Measurements from ENCODE around the gene SEPTIN2.
"Not testable (repeated sequence)": the region's sequence is repeated elsewhere in the genome, so short reads cannot be mapped to it uniquely, and the experiment has no call there.

The SEPTIN2 gene

DNA sequence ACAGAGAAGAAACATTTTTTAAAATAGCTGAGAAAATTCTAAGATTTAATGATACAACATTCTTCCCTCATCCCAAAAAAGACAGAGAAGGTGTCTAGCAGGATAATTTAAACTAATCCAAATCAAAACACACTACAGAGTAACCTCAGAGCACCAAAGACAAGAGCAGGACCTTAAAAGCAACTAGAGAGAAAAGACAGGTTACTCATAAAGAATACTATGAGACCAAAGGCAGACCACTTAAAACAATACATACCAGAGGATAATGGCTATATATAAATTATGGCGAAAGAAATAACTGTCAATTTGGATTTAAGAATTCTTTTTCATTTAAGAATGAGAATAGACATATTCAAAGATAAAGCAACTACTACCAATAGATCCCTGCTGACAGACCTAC is 40.2 kb upstream of the SEPTIN2 start:
- Histone ChIP-seq H3K4me3 (ENCODE audit: low read length) (no peak overlapping the region), H3K79me2 (ENCODE audit: control insufficient read depth, insufficient read depth, low read length) (peaks cover 40% of the 10 kb centered on the region), H3K9ac (ENCODE audit: low read length) (no peak overlapping the region), H2AK5ac (ENCODE audit: low read length) (no peak overlapping the region), H4K8ac (ENCODE audit: low read depth, low read length) (no peak overlapping the region), H3K56ac (ENCODE audit: low read length) (no peak overlapping the region), H3K27ac (ENCODE audit: low read depth, low read length) (no peak overlapping the region), H3K27me3 (ENCODE audit: insufficient read depth, low read length, poor library complexity) (no peaks in the 10 kb centered on the region), H3K18ac (ENCODE audit: low read length) (no peak overlapping the region), H3K4me2 (ENCODE audit: low read length) (no peak overlapping the region), H2BK15ac (replicated peaks; ENCODE audit: low read depth) (no peak overlapping the region), H3K4ac (ENCODE audit: low read depth, low read length) (no peak overlapping the region), H3K36me3 (ENCODE audit: control insufficient read depth, insufficient read depth, low read length) (no peaks in the 10 kb centered on the region), H4K5ac (ENCODE audit: low read length) (no peak overlapping the region), H3K23ac (ENCODE audit: low read length) (no peak overlapping the region), H2BK5ac (ENCODE audit: low read length) (no peak overlapping the region), H3K79me1 (ENCODE audit: low read length) (peaks cover 19% of the 10 kb centered on the region), H2BK120ac (ENCODE audit: low read depth, low read length) (no peak overlapping the region), H3K4me1 (ENCODE audit: control insufficient read depth, low read depth, low read length) (peaks cover 12% of the 10 kb centered on the region)
- no peak for DNase-seq
- no CpG with 5 or more reads among the region's 1 CpG for WGBS (ENCODE audit: extremely low coverage, insufficient coverage, low lambda C conversion rate)

DNA sequence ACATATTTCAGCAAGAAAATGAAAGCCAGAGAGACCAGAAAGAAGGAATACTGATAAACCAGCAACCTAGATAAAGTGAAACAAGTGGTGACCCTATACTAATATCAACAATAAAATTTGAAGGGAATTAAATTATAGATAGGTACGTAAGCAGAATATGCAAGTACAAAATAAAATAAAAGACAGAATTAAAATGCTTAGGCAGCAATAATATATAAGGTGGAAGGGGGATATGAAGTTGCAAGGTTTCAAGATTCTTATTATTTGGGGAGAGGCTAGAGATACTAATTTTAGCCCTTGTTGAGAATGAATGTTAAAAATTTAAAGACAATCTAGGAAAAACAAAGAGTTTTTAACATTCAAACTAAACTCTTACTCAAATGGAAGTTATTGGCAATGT is 39.8 kb upstream of the SEPTIN2 start:
- Histone ChIP-seq H3K4me2 (ENCODE audit: low read length) (no peak overlapping the region), H3K23ac (ENCODE audit: low read length) (no peak overlapping the region), H2BK15ac (replicated peaks; ENCODE audit: low read depth) (no peak overlapping the region), H3K4me1 (ENCODE audit: control insufficient read depth, low read depth, low read length) (peaks cover 11% of the 10 kb centered on the region), H3K79me1 (ENCODE audit: low read length) (peaks cover 16% of the 10 kb centered on the region), H4K5ac (ENCODE audit: low read length) (no peak overlapping the region), H3K36me3 (ENCODE audit: control insufficient read depth, insufficient read depth, low read length) (no peaks in the 10 kb centered on the region), H3K56ac (ENCODE audit: low read length) (no peak overlapping the region), H2AK5ac (ENCODE audit: low read length) (no peak overlapping the region), H3K79me2 (ENCODE audit: control insufficient read depth, insufficient read depth, low read length) (peaks cover 36% of the 10 kb centered on the region), H2BK120ac (ENCODE audit: low read depth, low read length) (no peak overlapping the region), H3K27ac (ENCODE audit: low read depth, low read length) (no peak overlapping the region), H3K18ac (ENCODE audit: low read length) (no peak overlapping the region), H3K9ac (ENCODE audit: low read length) (no peak overlapping the region), H3K4ac (ENCODE audit: low read depth, low read length) (no peak overlapping the region), H3K4me3 (ENCODE audit: low read length) (no peak overlapping the region), H3K27me3 (ENCODE audit: insufficient read depth, low read length, poor library complexity) (no peaks in the 10 kb centered on the region), H4K8ac (ENCODE audit: low read depth, low read length) (no peak overlapping the region), H2BK5ac (ENCODE audit: low read length) (no peak overlapping the region)
- WGBS (ENCODE audit: extremely low coverage, insufficient coverage, low lambda C conversion rate) = no CpG with 5 or more reads among the region's 1 CpG
- DNase-seq = no peak

DNA sequence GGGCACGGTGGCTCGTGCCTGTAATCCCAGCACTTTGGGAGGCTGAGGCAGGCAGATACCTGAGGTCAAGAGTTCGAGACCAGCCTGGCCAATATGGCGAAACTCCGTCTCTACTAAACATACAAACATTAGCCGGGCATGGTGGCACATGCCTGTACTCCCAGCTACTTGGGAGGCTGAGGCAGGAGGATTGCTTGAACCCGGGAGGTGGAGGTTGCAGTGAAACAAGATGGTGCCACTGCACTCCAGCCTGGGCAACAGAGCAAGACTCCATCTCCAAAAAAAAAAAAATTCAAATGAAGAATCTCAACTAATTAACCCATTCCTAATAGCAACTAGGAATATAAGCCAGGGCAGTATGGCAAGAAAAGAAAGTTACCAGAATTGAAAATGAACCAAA is 37.4 kb upstream of the SEPTIN2 start:
- no CpG with 5 or more reads among the region's 7 CpGs for WGBS (ENCODE audit: extremely low coverage, insufficient coverage, low lambda C conversion rate)
- H3K4me3 ChIP-seq (ENCODE audit: low read length); H3K4me1 ChIP-seq (ENCODE audit: control insufficient read depth, low read depth, low read length); H2AK5ac ChIP-seq (ENCODE audit: low read length); H3K4ac ChIP-seq (ENCODE audit: low read depth, low read length); H3K9ac ChIP-seq (ENCODE audit: low read length); H2BK120ac ChIP-seq (ENCODE audit: low read depth, low read length); H3K36me3 ChIP-seq (ENCODE audit: control insufficient read depth, insufficient read depth, low read length); H3K27ac ChIP-seq (ENCODE audit: low read depth, low read length); DNase-seq; H3K27me3 ChIP-seq (ENCODE audit: insufficient read depth, low read length, poor library complexity); H3K18ac ChIP-seq (ENCODE audit: low read length); H2BK15ac ChIP-seq (replicated peaks; ENCODE audit: low read depth); H2BK5ac ChIP-seq (ENCODE audit: low read length); H3K4me2 ChIP-seq (ENCODE audit: low read length); H3K23ac ChIP-seq (ENCODE audit: low read length); H4K5ac ChIP-seq (ENCODE audit: low read length); H3K56ac ChIP-seq (ENCODE audit: low read length); H4K8ac ChIP-seq (ENCODE audit: low read depth, low read length): not testable (repeated sequence)
- peaks cover 30% of the 10 kb centered on the region for H3K79me2 ChIP-seq (ENCODE audit: control insufficient read depth, insufficient read depth, low read length)
- H3K79me1 ChIP-seq (ENCODE audit: low read length) = peaks cover 13% of the 10 kb centered on the region

DNA sequence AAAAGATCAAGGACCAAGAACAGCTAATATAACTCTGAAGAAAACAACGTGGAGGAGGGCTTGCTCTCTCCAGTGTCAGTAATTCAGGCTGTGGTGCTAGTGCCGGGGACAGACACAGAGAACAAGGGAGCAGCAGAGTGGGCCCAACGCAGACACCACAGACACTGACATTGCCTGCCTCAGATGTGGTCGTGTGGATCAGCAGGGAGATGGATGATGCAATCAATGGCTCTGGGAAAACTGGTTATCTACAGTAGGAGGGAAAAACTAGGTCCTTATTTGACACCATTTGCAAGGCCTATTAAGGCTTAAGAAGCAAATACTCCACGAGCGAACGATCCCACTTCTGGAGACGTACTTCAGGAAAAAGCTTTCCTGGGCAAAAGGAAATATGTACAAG is 36.3 kb upstream of the SEPTIN2 start:
- no peak overlapping the region for H2AK5ac ChIP-seq (ENCODE audit: low read length)
- peak overlapping the region; percentile 54 for H2BK5ac ChIP-seq (ENCODE audit: low read length)
- no peaks in the 10 kb centered on the region for H3K27me3 ChIP-seq (ENCODE audit: insufficient read depth, low read length, poor library complexity)
- peaks cover 27% of the 10 kb centered on the region for H3K79me2 ChIP-seq (ENCODE audit: control insufficient read depth, insufficient read depth, low read length)
- H3K23ac ChIP-seq (ENCODE audit: low read length) = no peak overlapping the region
- H2BK120ac ChIP-seq (ENCODE audit: low read depth, low read length) = no peak overlapping the region
- peak; percentile 85 for DNase-seq
- no peak overlapping the region for H3K4me2 ChIP-seq (ENCODE audit: low read length)
- peak overlapping the region; percentile 67 for H3K9ac ChIP-seq (ENCODE audit: low read length)
- no CpG with 5 or more reads among the region's 8 CpGs for WGBS (ENCODE audit: extremely low coverage, insufficient coverage, low lambda C conversion rate)
- peaks cover 8% of the 10 kb centered on the region for H3K4me1 ChIP-seq (ENCODE audit: control insufficient read depth, low read depth, low read length)
- H4K5ac ChIP-seq (ENCODE audit: low read length) = no peak overlapping the region
- peak overlapping the region; percentile 6 for H3K27ac ChIP-seq (ENCODE audit: low read depth, low read length)
- peak overlapping the region; percentile 85 for H3K4ac ChIP-seq (ENCODE audit: low read depth, low read length)
- peak overlapping the region; percentile 87 for H3K56ac ChIP-seq (ENCODE audit: low read length)
- H3K18ac ChIP-seq (ENCODE audit: low read length) = no peak overlapping the region
- H3K79me1 ChIP-seq (ENCODE audit: low read length) = peaks cover 8% of the 10 kb centered on the region
- H4K8ac ChIP-seq (ENCODE audit: low read depth, low read length) = no peak overlapping the region
- no peak overlapping the region for H3K4me3 ChIP-seq (ENCODE audit: low read length)
- H2BK15ac ChIP-seq (replicated peaks; ENCODE audit: low read depth) = no peak overlapping the region
- no peaks in the 10 kb centered on the region for H3K36me3 ChIP-seq (ENCODE audit: control insufficient read depth, insufficient read depth, low read length)

DNA sequence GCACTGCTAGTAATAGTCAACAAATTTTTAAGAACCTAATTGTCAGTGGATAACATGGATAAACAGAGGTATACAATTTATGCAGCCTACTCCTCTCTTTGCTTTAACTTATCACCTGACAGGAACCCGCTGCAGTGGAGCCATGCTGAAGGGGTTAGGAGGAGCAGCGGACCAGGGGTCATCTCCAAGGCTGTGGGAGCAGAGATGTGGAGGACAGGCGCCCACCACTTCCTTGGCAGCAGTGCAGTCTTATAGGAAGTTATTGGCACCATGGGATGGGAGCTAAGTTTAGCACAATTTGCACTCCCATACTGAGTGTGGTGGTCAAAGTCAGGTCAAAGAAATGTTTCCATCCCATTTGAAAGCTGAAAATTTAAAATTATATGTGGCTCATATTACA is 35.9 kb upstream of the SEPTIN2 start:
- H3K56ac ChIP-seq (ENCODE audit: low read length) = peak overlapping the region; percentile 87
- H3K79me1 ChIP-seq (ENCODE audit: low read length) = peaks cover 7% of the 10 kb centered on the region
- H3K23ac ChIP-seq (ENCODE audit: low read length) = no peak overlapping the region
- no peak overlapping the region for H2BK5ac ChIP-seq (ENCODE audit: low read length)
- peak; percentile 41 for DNase-seq
- WGBS (ENCODE audit: extremely low coverage, insufficient coverage, low lambda C conversion rate) = no CpG with 5 or more reads among the region's 3 CpGs
- no peak overlapping the region for H2BK15ac ChIP-seq (replicated peaks; ENCODE audit: low read depth)
- H3K4me1 ChIP-seq (ENCODE audit: control insufficient read depth, low read depth, low read length) = peaks cover 8% of the 10 kb centered on the region
- peaks cover 25% of the 10 kb centered on the region for H3K79me2 ChIP-seq (ENCODE audit: control insufficient read depth, insufficient read depth, low read length)
- no peaks in the 10 kb centered on the region for H3K36me3 ChIP-seq (ENCODE audit: control insufficient read depth, insufficient read depth, low read length)
- H2AK5ac ChIP-seq (ENCODE audit: low read length) = no peak overlapping the region
- H3K27me3 ChIP-seq (ENCODE audit: insufficient read depth, low read length, poor library complexity) = no peaks in the 10 kb centered on the region
- no peak overlapping the region for H4K8ac ChIP-seq (ENCODE audit: low read depth, low read length)
- H3K9ac ChIP-seq (ENCODE audit: low read length) = peak overlapping the region; percentile 67
- H3K4ac ChIP-seq (ENCODE audit: low read depth, low read length) = peak overlapping the region; percentile 25
- no peak overlapping the region for H2BK120ac ChIP-seq (ENCODE audit: low read depth, low read length)
- H3K18ac ChIP-seq (ENCODE audit: low read length) = no peak overlapping the region
- peak overlapping the region; percentile 6 for H3K27ac ChIP-seq (ENCODE audit: low read depth, low read length)
- no peak overlapping the region for H3K4me2 ChIP-seq (ENCODE audit: low read length)
- H4K5ac ChIP-seq (ENCODE audit: low read length) = no peak overlapping the region
- H3K4me3 ChIP-seq (ENCODE audit: low read length) = no peak overlapping the region

DNA sequence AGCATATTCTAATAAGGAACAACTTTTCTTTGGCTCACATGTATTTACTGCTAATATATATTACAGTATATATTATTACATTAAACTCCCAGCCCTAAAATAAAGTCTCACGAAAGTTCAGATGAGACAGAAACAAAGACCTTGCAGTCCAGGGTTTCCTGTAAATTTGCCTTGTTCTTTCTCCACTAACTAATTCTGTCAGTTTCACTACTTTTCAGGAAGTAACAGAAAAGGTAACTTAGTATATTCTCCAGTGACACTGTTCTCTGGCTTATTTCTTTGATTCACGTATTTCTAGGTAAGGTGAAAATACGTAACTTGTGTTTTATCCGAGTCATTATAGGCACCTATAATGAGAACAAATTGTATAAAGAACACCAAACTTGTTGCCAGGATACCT is 35.4 kb upstream of the SEPTIN2 start:
- H2BK5ac ChIP-seq (ENCODE audit: low read length) = no peak overlapping the region
- H3K4me2 ChIP-seq (ENCODE audit: low read length) = no peak overlapping the region
- no peak overlapping the region for H4K8ac ChIP-seq (ENCODE audit: low read depth, low read length)
- H3K4me1 ChIP-seq (ENCODE audit: control insufficient read depth, low read depth, low read length) = peaks cover 8% of the 10 kb centered on the region
- no peak overlapping the region for H3K56ac ChIP-seq (ENCODE audit: low read length)
- no peak overlapping the region for H3K27ac ChIP-seq (ENCODE audit: low read depth, low read length)
- no peak for DNase-seq
- H4K5ac ChIP-seq (ENCODE audit: low read length) = no peak overlapping the region
- no peak overlapping the region for H3K9ac ChIP-seq (ENCODE audit: low read length)
- H3K79me2 ChIP-seq (ENCODE audit: control insufficient read depth, insufficient read depth, low read length) = peaks cover 25% of the 10 kb centered on the region
- H3K4me3 ChIP-seq (ENCODE audit: low read length) = no peak overlapping the region
- peaks cover 5% of the 10 kb centered on the region for H3K79me1 ChIP-seq (ENCODE audit: low read length)
- no peak overlapping the region for H3K23ac ChIP-seq (ENCODE audit: low read length)
- H2AK5ac ChIP-seq (ENCODE audit: low read length) = no peak overlapping the region
- no peaks in the 10 kb centered on the region for H3K27me3 ChIP-seq (ENCODE audit: insufficient read depth, low read length, poor library complexity)
- no CpG with 5 or more reads among the region's 4 CpGs for WGBS (ENCODE audit: extremely low coverage, insufficient coverage, low lambda C conversion rate)
- no peak overlapping the region for H3K18ac ChIP-seq (ENCODE audit: low read length)
- no peak overlapping the region for H3K4ac ChIP-seq (ENCODE audit: low read depth, low read length)
- H2BK120ac ChIP-seq (ENCODE audit: low read depth, low read length) = no peak overlapping the region
- H3K36me3 ChIP-seq (ENCODE audit: control insufficient read depth, insufficient read depth, low read length) = no peaks in the 10 kb centered on the region
- H2BK15ac ChIP-seq (replicated peaks; ENCODE audit: low read depth) = no peak overlapping the region
